Measurements from ENCODE around the gene BSCL2.
A peak's percentile ranks its signal among the peaks of the same experiment; 100 is the strongest.

Gene BSCL2

GRCh38 chr11:62705413-62705812 is 1.8 kb downstream of the BSCL2 start:
- TF ChIP-seq POLR2AphosphoS5 (IDR thresholded peaks at IDR 0.05; ENCODE audit: low read depth, low read length) (no peak), FOXP2 (optimal IDR thresholded peaks at IDR 0.05; ENCODE audit: borderline replicate concordance, extremely low read depth, extremely low read length, insufficient read depth) (no peak), SIN3A (IDR thresholded peaks at IDR 0.05; ENCODE audit: borderline replicate concordance, insufficient read depth, low read length) (no peak), REST (IDR thresholded peaks at IDR 0.05; ENCODE audit: insufficient read depth in 1 of 2, low read depth in 2 of 2, low read length in 2 of 2) (no peak), TAF1 (IDR thresholded peaks at IDR 0.05; ENCODE audit: borderline replicate concordance, insufficient read depth, low read length) (no peak)

- TF ChIP-seq SIN3A (IDR thresholded peaks at IDR 0.05; ENCODE audit: borderline replicate concordance, insufficient read depth, low read length) (no peak), FOXP2 (optimal IDR thresholded peaks at IDR 0.05; ENCODE audit: borderline replicate concordance, extremely low read depth, extremely low read length, insufficient read depth) (no peak), TAF1 (IDR thresholded peaks at IDR 0.05; ENCODE audit: borderline replicate concordance, insufficient read depth, low read length) (no peak)
These were observed 5.0 kb downstream of the BSCL2 start for GRCh38 chr11:62702246-62702645.

GRCh38 chr11:62694455-62695167 is 12.6 kb downstream of the BSCL2 start:
- TF ChIP-seq TAF1 (IDR thresholded peaks at IDR 0.05; ENCODE audit: borderline replicate concordance, insufficient read depth, low read length) (no peak), FOXP2 (optimal IDR thresholded peaks at IDR 0.05; ENCODE audit: borderline replicate concordance, extremely low read depth, extremely low read length, insufficient read depth) (no peak), POLR2AphosphoS5 (IDR thresholded peaks at IDR 0.05; ENCODE audit: low read depth, low read length) (no peak), SIN3A (IDR thresholded peaks at IDR 0.05; ENCODE audit: borderline replicate concordance, insufficient read depth, low read length) (no peak), REST (IDR thresholded peaks at IDR 0.05; ENCODE audit: insufficient read depth in 1 of 2, low read depth in 2 of 2, low read length in 2 of 2) (no peak)

- peak; percentile 80; the same call in 1 of the 2 replicates for TF ChIP-seq SIN3A (IDR thresholded peaks at IDR 0.05; ENCODE audit: borderline replicate concordance, insufficient read depth, low read length)
- no peak for TF ChIP-seq TAF1 (IDR thresholded peaks at IDR 0.05; ENCODE audit: borderline replicate concordance, insufficient read depth, low read length)
These were observed 17.6 kb downstream of the BSCL2 start, which contains the start of gene LRRN4CL for GRCh38 chr11:62689421-62690183. LRRN4CL (minus strand) TSS chr11:62689530; CDS start chr11:62688508, 1,022 bp downstream.

- no peak for TF ChIP-seq FOXP2 (optimal IDR thresholded peaks at IDR 0.05; ENCODE audit: borderline replicate concordance, extremely low read depth, extremely low read length, insufficient read depth)
- TF ChIP-seq REST (IDR thresholded peaks at IDR 0.05; ENCODE audit: insufficient read depth in 1 of 2, low read depth in 2 of 2, low read length in 2 of 2) = no peak
- TF ChIP-seq POLR2AphosphoS5 (IDR thresholded peaks at IDR 0.05; ENCODE audit: low read depth, low read length) = no peak
- no peak for TF ChIP-seq SIN3A (IDR thresholded peaks at IDR 0.05; ENCODE audit: borderline replicate concordance, insufficient read depth, low read length)
- TF ChIP-seq TAF1 (IDR thresholded peaks at IDR 0.05; ENCODE audit: borderline replicate concordance, insufficient read depth, low read length) = no peak
These were observed 18.7 kb downstream of the BSCL2 start for GRCh38 chr11:62688491-62688890.
